ENCODE results near the gene LY9.
"Not testable (repeated sequence)": the region's sequence is repeated elsewhere in the genome, so short reads cannot be mapped to it uniquely, and the experiment has no call there.

The LY9 gene

GRCh38 chr1:160774886-160775719 is 20.9 kb upstream of the LY9 start:
- DNase-seq, result no peak

DNA sequence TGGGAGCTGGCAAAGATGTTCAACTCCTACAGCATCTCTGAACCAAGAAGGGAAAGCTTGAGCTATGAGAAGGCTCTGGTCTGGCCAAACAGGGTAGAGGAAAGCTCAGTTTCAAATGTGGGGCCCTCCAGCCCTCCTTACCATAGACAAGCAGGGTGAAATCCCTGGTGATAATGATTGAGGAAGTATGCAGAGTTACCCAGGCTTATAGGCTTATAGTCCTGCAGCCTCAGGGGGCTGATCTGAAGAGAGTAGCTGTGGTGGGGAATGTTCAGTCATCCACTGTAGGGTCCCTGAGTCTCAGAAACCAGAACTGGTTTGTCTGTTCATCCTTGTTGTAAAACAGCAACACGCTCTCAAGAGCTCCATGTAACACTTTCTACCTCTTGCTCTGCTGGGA is 19.8 kb upstream of the LY9 start:
- DNase-seq, result no peak

DNA sequence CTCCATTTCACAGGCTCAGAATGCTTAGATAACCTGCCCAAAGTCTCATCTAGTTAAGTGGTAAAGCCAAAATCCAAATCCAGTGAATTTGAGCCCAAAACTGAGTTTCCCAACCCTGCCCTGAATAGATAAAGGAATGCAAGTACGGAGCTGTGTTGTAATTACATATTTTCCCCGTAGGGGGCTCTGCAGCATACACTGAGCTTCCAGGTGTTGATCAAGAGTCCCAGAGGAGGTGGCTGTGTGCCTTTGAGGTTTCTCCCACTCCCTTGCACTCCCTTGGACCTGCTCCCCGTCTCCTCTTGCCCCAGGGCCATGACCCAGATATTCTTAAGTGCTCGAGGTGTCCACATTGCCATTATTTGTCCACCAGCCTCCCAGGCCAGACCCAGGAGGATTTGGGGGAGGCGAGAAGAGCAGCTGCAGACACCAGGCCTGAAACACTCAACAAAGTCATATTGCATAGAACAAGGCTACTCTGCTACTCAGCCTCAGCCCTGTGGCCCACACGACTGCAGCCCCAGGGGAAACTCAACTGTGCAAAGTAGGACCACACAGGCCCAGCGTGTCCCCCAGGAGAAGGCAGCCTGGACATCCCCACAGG is 18.4 kb upstream of the LY9 start:
- no peak for DNase-seq

GRCh38 chr1:160778976-160779375 is 17.0 kb upstream of the LY9 start:
- DNase-seq, result no peak

GRCh38 chr1:160779626-160780397 is 16.2 kb upstream of the LY9 start:
- DNase-seq, result no peak

DNA sequence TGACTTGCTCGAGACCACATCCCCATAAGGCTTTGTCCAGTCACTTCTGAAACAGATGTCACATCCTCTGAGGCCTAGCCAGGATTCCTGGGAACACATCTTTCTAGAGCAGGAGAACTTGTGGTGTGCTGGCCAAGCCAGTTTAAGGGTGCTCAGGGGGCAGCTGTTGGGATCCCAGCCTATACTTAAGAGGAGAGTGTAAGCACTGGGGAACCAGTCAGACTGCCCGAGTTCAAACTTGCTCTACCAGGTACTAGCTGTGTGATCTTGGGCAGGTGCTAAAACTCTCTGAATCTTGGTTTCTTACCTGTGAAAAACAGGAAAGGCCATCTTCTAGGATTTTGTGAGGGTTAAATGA is 15.6 kb upstream of the LY9 start:
- DNase-seq, result no peak

DNA sequence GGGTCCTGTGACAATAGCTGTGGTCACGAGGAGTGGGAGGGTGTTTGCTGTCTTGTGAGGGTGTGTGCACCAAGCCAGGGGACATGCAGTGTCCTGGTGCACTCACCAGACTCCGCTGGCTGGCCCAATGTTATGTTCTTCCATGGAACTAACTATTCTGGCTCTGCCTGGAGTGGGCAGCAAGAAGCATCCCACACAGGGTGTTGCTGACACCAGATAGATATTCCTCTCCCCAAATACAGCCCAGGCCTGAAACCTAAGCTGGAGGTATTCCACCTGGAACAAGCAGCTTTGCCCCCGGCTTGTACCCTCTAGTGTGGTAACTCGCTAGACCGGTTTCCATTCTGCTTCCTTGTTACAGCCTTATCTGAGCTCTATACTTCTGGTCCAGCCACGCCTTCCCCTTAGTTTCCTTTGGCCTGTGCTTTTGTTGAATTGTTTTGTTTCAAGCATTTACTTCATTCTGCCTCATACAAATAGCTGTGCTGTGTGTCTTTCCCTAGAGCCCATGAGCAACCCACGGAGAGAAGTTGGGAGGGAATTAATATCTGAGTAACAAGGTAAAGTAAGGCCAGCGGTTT is 14.7 kb upstream of the LY9 start:
- no peak for DNase-seq

GRCh38 chr1:160781914-160782689 is 13.9 kb upstream of the LY9 start:
- DNase-seq, result no peak

GRCh38 chr1:160782988-160783765 is 12.8 kb upstream of the LY9 start:
- DNase-seq, result not testable (repeated sequence)

DNA sequence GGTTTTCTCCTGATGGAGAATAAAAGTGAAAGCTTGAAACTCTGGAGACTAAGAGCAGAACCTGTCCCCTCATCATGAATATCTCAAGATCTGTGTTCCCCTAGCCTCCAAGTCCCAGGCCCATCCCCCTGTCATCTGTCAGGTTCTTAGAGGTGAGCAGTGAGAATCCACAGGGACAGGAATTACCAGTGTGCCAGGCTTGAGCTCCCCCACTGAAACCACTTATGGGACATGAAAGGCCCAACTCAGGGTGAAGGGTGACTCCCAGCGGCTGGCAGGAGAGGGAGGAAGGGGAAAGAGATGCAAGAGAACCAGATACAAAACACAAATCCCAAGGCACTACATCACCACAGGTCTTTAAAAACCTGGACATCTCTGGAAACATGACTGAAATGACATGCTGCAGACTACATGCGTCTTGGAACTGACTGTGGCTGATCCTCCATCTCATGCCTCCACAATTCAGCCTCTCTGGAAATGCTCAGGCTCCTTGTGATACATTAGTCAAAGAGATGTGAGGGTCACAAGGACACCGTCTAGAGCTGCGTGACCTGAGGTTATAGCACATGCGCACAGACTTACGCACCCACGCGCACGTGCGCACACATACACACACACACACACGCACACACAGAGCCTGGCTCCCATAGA is 6.8 kb upstream of the LY9 start:
- DNase-seq, result no peak

DNA sequence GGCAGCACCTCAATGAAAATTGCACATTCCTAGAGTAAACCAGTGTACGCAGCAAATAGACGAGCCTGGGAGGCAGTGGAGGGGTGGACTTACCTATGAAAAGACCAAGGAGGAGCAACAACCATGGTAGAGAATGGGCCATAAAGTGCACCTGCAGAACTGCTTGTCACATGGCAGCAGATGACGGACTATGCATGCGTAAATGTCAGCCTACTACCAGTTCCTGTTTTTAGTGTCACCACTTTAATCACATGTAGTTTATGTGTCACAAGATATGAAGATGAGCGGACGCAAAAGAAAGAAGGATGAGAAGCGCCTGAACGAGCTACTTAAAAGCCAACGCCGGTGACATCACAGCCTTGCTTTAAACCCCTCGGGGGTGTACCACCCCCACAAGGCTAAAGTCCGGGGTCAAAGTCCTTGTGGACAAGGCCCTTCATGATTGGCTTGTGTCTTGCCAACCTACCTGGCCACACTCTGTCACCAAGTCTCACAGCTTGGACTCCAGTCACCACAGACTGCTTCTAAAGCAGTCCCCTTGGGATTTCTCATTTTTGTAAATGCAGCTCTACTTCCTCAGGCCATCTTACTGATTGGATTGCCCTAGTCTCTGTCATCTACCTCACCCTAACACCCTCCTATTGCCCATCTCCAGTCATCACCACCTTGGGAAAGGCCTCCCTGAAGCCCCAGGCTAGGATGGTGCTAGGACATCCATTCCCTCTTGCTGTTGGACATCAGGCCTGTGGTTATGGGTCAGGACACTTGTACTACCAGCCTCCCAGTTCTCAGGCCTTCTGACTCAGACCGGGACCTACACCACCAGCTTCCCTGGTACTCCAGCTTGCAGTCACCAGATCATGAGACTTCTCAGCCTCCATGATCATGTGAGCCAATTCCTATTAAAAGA is 6.0 kb upstream of the LY9 start:
- DNase-seq, result no peak

DNA sequence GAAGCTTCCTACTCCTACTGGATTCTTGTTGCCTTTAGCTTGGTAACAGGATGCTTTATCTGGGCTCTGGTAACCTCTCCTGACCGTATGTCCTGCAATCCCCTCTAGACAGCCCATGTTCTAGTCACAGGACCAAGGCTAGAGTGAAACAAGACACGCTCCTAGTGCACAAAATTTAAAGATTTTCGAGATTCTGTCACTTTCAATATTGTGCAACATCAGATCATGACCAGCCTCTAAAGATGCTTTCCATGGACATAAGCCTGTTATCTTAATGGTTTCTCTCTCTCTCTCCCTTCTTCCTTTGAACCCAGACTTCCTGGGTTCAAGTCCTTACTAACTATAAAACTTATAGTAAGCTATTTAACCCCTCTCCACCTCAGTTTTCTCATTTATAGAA is 1.6 kb upstream of the LY9 start:
- DNase-seq, result no peak

DNA sequence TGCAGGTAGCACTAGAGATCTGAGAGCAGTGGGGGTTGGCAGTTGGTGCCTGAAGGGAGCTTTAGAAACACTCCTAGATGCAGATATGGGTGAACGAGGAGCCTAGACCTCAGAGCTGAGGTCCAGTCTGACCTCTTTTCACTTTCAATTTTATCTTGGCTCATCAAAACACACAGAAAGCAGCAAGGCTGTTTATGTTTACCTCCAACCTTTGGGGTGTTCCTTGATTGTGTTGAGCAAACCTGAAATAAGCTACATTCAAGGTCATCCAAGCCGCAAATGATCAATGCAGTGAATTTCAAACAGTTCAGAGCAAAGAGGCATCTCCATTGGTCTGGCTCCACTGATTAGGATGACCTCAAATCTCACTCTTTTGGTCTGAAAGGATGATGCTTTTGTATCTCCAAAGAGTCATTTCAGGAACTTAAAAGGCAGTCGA is 1.3 kb downstream of the LY9 start:
- no peak for DNase-seq

GRCh38 chr1:160797861-160798273 is 1.9 kb downstream of the LY9 start:
- DNase-seq, result no peak

DNA sequence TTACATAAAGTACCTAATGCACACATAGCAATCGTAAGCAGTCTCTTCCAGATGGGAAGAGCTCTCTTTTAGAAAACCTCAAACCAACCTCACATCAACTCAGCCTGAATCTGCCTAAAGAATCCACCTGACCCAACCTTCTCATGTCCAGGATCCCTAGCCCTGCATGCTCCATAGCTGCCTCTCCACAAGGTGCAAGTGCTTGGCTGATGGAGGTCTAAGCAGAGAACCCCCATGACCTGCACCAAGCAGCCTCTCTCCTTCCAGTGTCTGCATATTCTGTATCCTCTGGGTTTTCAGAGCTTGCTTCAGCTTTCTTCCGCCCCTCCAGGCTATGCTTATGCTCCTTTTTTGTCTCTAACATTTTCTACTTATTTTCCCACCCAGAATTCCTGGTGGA is 2.5 kb downstream of the LY9 start:
- DNase-seq, result no peak

- no peak for DNase-seq
These were observed 3.7 kb downstream of the LY9 start for GRCh38 chr1:160799641-160800040.

- DNase-seq, result no peak
These were observed 4.2 kb downstream of the LY9 start for GRCh38 chr1:160800142-160800541.

- no peak for DNase-seq
These were observed 4.9 kb downstream of the LY9 start for GRCh38 chr1:160800645-160801408.

GRCh38 chr1:160801836-160802580 is 6.0 kb downstream of the LY9 start:
- no peak for DNase-seq
